ENCODE data around the gene MAP7.

MAP7 gene

GRCh38 chr6:136510299-136510698, 39.9 kb downstream of the MAP7 start:
- no peak for DNase-seq (ENCODE audit: low read depth)
- H3K4me3 ChIP-seq (ENCODE audit: low read depth, low read length), result no peak overlapping the region
- no peak for TF ChIP-seq CTCF (IDR thresholded peaks at IDR 0.05; ENCODE audit: low read depth, low read length, missing control alignments)

GRCh38 chr6:136508725-136509392, 41.4 kb downstream of the MAP7 start:
- H3K4me3 ChIP-seq (ENCODE audit: low read depth, low read length), result no peak overlapping the region
- no peak for DNase-seq (ENCODE audit: low read depth)
- TF ChIP-seq CTCF (IDR thresholded peaks at IDR 0.05; ENCODE audit: low read depth, low read length, missing control alignments), result no peak

- no peak for DNase-seq (ENCODE audit: low read depth)
- no peak overlapping the region for H3K4me3 ChIP-seq (ENCODE audit: low read depth, low read length)
- no peak for TF ChIP-seq CTCF (IDR thresholded peaks at IDR 0.05; ENCODE audit: low read depth, low read length, missing control alignments)
Measured at GRCh38 chr6:136506124-136506799, 44.0 kb downstream of the MAP7 start.

- H3K4me3 ChIP-seq (ENCODE audit: low read depth, low read length), result no peak overlapping the region
- DNase-seq (ENCODE audit: low read depth), result no peak
Measured at GRCh38 chr6:136503303-136504029, 46.8 kb downstream of the MAP7 start.

GRCh38 chr6:136502786-136503185, 47.4 kb downstream of the MAP7 start:
- no peak overlapping the region for H3K4me3 ChIP-seq (ENCODE audit: low read depth, low read length)
- no peak for TF ChIP-seq CTCF (IDR thresholded peaks at IDR 0.05; ENCODE audit: low read depth, low read length, missing control alignments)
- DNase-seq (ENCODE audit: low read depth), result no peak

More at GRCh38 chr6:136503303-136504029, 46.8 kb downstream of the MAP7 start:
- TF ChIP-seq CTCF (IDR thresholded peaks at IDR 0.05; ENCODE audit: low read depth, low read length, missing control alignments), result no peak

GRCh38 chr6:136501514-136501913, 48.7 kb downstream of the MAP7 start:
- H3K4me3 ChIP-seq (ENCODE audit: low read depth, low read length), result no peak overlapping the region
- TF ChIP-seq CTCF (IDR thresholded peaks at IDR 0.05; ENCODE audit: low read depth, low read length, missing control alignments), result no peak
- DNase-seq (ENCODE audit: low read depth), result no peak

All from GM12864 (cell line).